Breast epithelium (tissue), 4 donors: ENCODE data around the gene DACH1. TPM values are rescaled to one million over a fixed set of nuclear protein-coding genes. Genes with fewer than 3 reads are reported as not detected.

Experiments
- DNase-seq, 2 donors: peaks; one replicate each; pipeline ENCODE4 v3.0.0-alpha.2; 2019; ENCODE audit warnings: low spot score in 2 of 2
- H3K27ac ChIP-seq, 2 donors: fragments of 200-600 bp; sonication (generic) in 1 of 2; one replicate each; pipeline ENCODE4 v1.5.1; 2016 to 2019; ENCODE audit warnings: mild to moderate bottlenecking in 1 of 2
- H3K27me3 ChIP-seq, 2 donors: fragments of 200-600 bp; sonication (generic) in 1 of 2; one replicate each; pipeline versions ENCODE4 v1.5.1 to v1.6.0; 2017 to 2019; ENCODE audit warnings: control low read depth in 1 of 2, mild to moderate bottlenecking in 1 of 2
- H3K36me3 ChIP-seq: fragments of 200-600 bp; one replicate; pipeline ENCODE4 v1.5.1; 2019
- H3K4me1 ChIP-seq, 2 donors: fragments of 200-600 bp; sonication (generic); one replicate each; pipeline ENCODE4 v1.5.1; 2016 to 2019; ENCODE audit warnings: control low read depth in 1 of 2
- H3K4me3 ChIP-seq, 3 donors: fragments of 200-600 bp; sonication (generic); 1 replicate in 2 of 3; 2 replicates in 1 of 3; pipeline ENCODE4 v1.5.1; 2016 to 2019; ENCODE audit warnings: mild to moderate bottlenecking in 3 of 3, moderate library complexity in 2 of 3
- H3K9me3 ChIP-seq, 2 donors: fragments of 200-600 bp; sonication (generic) in 1 of 2; one replicate each; pipeline ENCODE4 v1.5.1; 2016 to 2019; ENCODE audit warnings: control low read depth in 1 of 2
- POLR2A ChIP-seq: fragments of 450-650 bp; IDR thresholded peaks from one replicate; pipeline ENCODE4 v1.6.1; 2016; ENCODE audit warnings: antibody characterized with exemption, mild to moderate bottlenecking, moderate library complexity
- POLR2AphosphoS5 ChIP-seq, 3 donors: sonication (generic); formaldehyde crosslinking; IDR thresholded peaks; one replicate each; pipeline ENCODE4 v1.6.1; 2017; ENCODE audit warnings: antibody characterized with exemption in 3 of 3
- intact Hi-C: fragments of 100-400 bp; cut with DNase I; formaldehyde crosslinking; loops from one replicate; pipeline ENCODE4 v1.15.1; 2023; ENCODE audit warnings: low total_unique reads
- total RNA-seq, 3 donors: library from RNA; depleted of rRNA; stranded (reverse); fragments of >200 nt; gene quantifications; one replicate each; pipeline ENCODE4 v1.1.0, GENCODE V29; 2016
- TF ChIP-seq, protein P1 (sequence below), 3 donors: fragments of 450-650 bp; IDR thresholded peaks; one replicate each; pipeline ENCODE4 v1.5.1; 2016 to 2017; ENCODE audit warnings: antibody characterized with exemption in 3 of 3, mild to moderate bottlenecking in 3 of 3, moderate library complexity in 3 of 3

DACH1 gene
- total RNA-seq, 3 donors from 2014 or later = 2.2 to 13.9 (median 11.5) TPM

DNA sequence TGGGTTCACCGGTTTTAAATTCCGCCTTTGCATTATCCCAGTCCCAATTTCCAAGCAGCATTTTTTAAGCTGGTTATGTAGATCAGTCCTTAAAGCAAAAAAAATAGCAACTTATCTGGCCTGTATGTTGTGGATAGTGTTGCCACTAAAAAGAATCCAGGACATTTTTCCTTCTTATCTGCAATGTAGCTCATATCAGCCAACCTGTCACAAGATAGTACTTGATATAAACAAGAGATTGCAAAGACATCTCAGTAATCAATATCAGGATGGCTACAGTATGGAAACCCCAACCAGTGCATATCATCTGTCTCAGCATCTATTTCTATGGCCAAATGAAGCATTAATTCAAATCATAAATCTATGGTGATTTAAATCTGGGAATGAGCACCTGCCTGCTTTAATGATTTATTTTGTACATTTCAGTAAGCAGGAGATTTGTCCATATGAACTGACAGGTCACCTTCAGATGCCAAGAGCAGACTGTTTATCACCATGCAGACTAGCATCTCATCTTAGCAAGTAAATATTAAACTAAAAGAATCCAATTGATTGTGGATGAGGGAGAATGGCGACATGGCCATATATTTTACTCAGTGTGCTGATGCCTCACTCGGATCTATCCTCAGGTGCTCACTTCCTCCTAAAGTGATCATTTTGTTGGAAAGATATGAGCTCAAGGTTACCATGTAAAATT is 240.4 kb downstream of the DACH1 start:
- H3K27ac ChIP-seq = no peak overlapping the region
- no peak overlapping the region for H3K4me3 ChIP-seq
- H3K36me3 ChIP-seq = no peaks in the 10 kb centered on the region
- intact Hi-C loops = no loop called here
- H3K9me3 ChIP-seq = no peaks in the 10 kb centered on the region
- no peak for DNase-seq
- no peaks in the 10 kb centered on the region for H3K27me3 ChIP-seq
- no peaks in the 10 kb centered on the region for H3K4me1 ChIP-seq
- no peak for TF ChIP-seq POLR2A
- no peak for TF ChIP-seq POLR2AphosphoS5 (IDR thresholded peaks at IDR 0.05)
- TF ChIP-seq, protein P1, sequence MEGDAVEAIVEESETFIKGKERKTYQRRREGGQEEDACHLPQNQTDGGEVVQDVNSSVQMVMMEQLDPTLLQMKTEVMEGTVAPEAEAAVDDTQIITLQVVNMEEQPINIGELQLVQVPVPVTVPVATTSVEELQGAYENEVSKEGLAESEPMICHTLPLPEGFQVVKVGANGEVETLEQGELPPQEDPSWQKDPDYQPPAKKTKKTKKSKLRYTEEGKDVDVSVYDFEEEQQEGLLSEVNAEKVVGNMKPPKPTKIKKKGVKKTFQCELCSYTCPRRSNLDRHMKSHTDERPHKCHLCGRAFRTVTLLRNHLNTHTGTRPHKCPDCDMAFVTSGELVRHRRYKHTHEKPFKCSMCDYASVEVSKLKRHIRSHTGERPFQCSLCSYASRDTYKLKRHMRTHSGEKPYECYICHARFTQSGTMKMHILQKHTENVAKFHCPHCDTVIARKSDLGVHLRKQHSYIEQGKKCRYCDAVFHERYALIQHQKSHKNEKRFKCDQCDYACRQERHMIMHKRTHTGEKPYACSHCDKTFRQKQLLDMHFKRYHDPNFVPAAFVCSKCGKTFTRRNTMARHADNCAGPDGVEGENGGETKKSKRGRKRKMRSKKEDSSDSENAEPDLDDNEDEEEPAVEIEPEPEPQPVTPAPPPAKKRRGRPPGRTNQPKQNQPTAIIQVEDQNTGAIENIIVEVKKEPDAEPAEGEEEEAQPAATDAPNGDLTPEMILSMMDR (IDR thresholded peaks at IDR 0.05) = no peak

DNA sequence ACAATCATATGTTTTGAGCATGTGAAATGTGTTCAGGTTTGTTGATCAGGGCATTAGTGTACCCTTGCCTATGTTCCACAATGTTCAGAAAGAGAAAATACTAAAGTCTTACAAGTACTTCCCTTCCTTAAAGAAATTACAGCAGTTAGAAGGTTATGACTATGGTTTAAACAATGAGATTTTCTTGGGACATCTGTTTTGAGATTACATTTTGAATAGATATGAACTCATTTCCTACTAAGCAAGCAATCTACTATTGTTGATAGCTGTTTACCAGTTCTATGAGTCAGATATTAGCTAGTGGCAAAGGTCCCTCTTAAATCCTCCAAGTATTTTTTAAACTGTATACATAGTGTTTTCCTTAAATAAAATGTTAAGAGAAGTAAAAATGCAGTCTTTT is 241.3 kb downstream of the DACH1 start:
- H3K27me3 ChIP-seq = no peaks in the 10 kb centered on the region
- no peaks in the 10 kb centered on the region for H3K36me3 ChIP-seq
- intact Hi-C loops = no loop called here
- DNase-seq = no peak
- TF ChIP-seq, protein P1 (IDR thresholded peaks at IDR 0.05) = no peak
- no peak for TF ChIP-seq POLR2A
- no peak for TF ChIP-seq POLR2AphosphoS5 (IDR thresholded peaks at IDR 0.05)
- no peaks in the 10 kb centered on the region for H3K9me3 ChIP-seq
- no peak overlapping the region for H3K4me3 ChIP-seq
- H3K27ac ChIP-seq = no peak overlapping the region
- H3K4me1 ChIP-seq = no peaks in the 10 kb centered on the region

DNA sequence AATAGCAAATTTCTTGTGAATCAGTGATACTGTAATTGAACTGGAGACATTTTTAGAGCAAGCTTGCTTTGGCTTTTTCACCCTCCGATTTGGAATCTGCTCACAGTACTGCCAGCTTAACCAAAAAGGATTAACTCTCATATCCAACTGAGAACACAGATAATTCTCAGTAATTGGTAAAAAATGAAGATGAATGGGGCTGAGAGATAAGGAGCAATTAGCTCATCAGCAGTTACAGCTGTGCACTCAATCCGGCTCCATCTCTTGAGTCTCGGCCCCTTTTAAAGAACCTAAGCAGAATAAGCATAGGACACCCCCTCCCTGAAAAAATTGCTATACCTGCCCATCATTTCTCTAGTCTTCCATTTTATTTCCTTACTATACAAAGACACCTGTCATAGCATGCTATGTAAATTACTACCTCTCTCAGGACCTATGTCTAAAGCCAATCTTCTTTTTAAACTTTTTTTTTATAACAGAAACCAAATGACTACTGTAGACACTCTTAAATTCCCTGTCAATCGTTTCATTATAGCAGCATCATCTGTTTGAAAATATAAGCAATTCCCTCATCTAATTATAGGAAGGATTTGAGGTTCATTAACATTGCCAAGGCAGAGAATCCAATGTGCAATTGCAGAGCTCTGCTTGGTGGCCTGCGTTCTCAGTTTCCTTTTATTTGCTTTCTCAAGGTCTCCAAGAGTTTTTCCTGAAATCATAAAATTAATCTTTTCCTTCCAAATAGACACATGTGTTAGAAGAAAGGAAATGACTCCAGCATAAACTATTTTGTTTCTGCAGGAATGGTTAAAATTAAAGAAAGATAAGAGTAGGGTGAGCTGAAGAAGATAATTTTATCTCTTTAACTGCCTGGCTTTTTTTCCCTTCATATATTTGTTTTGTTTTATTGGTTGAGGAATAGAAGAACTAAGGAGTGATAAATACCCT is 242.1 kb downstream of the DACH1 start:
- no peak for DNase-seq
- Histone ChIP-seq H3K9me3 (no peaks in the 10 kb centered on the region), H3K27me3 (no peaks in the 10 kb centered on the region), H3K27ac (no peak overlapping the region), H3K36me3 (no peaks in the 10 kb centered on the region), H3K4me1 (no peaks in the 10 kb centered on the region), H3K4me3 (no peak overlapping the region)
- intact Hi-C loops = no loop called here
- TF ChIP-seq, protein P1 (IDR thresholded peaks at IDR 0.05) = no peak
- TF ChIP-seq POLR2AphosphoS5 (IDR thresholded peaks at IDR 0.05) (no peak), POLR2A (no peak)

DNA sequence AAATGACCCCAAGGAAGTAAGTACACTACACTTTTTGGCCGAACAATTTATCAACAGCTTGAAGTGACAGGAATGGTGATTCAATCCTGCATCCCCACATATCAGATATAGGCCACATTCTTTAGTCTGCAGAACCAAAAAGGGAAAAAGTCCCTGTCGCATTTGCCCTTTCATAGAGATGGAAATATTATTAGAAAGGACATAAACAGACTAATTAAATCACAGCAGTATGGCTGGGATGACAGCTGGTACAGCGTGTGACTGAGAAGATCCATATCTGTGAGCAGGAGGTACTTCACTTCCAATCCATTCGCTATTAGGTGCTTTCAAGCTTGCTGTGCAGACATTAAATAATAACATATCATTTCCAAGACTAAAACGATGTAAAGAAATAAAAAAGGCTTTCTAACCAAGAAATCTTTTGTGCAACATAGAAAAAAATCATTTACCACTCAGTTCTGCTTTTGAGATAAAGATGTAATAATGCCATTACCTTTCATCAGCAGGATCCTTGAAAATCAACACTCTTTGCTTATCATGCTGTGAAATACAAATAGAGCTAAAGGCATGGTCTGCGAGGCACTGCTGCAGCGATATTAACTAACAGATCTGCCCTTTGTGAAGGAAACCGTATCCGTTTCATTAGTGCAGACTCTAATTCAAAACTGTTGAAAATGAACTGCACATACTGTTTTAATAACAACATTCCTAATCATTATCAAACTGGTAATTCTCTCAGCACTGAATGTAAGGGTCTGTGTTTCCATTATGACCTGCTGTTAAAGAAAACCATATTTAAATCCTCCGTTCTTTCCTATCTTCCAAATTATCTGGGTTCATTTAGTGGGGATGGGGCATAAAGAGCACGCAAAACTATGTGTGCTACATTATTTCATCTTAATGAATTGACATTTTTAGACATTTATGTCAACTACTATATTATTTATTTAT is 245.6 kb downstream of the DACH1 start:
- TF ChIP-seq, protein P1 (IDR thresholded peaks at IDR 0.05) = no peak
- TF ChIP-seq POLR2AphosphoS5 (IDR thresholded peaks at IDR 0.05) (no peak), POLR2A (no peak)

More for the DNA sequence above, 245.6 kb downstream of the DACH1 start:
- H3K27me3 ChIP-seq = no peaks in the 10 kb centered on the region
- H3K27ac ChIP-seq = no peak overlapping the region
- DNase-seq = no peak
- no peaks in the 10 kb centered on the region for H3K36me3 ChIP-seq
- no peaks in the 10 kb centered on the region for H3K4me1 ChIP-seq
- no peaks in the 10 kb centered on the region for H3K9me3 ChIP-seq
- H3K4me3 ChIP-seq = no peak overlapping the region
- intact Hi-C loops = no loop called here
